Central memory CD8-positive, alpha-beta T cell (primary cell): ENCODE data around the gene CSRNP3.

Experiments
- ATAC-seq: fragments of 150-1000 bp; cut with Tn5 transposase; replicated peaks from 2 replicates; pipeline ENCODE4 v1.10.0; 2022; ENCODE audit warnings: mild to moderate bottlenecking, moderate FRiP score, moderate number of reproducible peaks; ENCODE audit not compliant: poor library complexity, severe bottlenecking; ENCODE audit errors: extremely low read depth
- DNase-seq, 2 donors: peaks; one replicate each; pipeline ENCODE4 v3.0.0; 2021; ENCODE audit warnings: low spot score in 2 of 2
- H3K27ac Mint-ChIP-seq: one replicate; pipeline ENCODE4 v1.8.0; 2022; ENCODE audit warnings: low read depth, mild to moderate bottlenecking, moderate library complexity, mixed read lengths
- H3K27me3 Mint-ChIP-seq: one replicate; pipeline ENCODE4 v1.8.0; 2022; ENCODE audit warnings: mixed read lengths
- H3K36me3 Mint-ChIP-seq: one replicate; pipeline ENCODE4 v1.8.0; 2022; ENCODE audit warnings: mild to moderate bottlenecking, moderate library complexity, mixed read lengths; ENCODE audit not compliant: insufficient read depth
- H3K4me1 Mint-ChIP-seq: one replicate; pipeline ENCODE4 v1.8.0; 2022; ENCODE audit warnings: mixed read lengths
- H3K4me3 Mint-ChIP-seq: one replicate; pipeline ENCODE4 v1.8.0; 2022; ENCODE audit warnings: mild to moderate bottlenecking, moderate library complexity, mixed read lengths
- H3K9me3 Mint-ChIP-seq: one replicate; pipeline ENCODE4 v1.8.0; 2022; ENCODE audit warnings: mixed read lengths

The CSRNP3 gene

DNA sequence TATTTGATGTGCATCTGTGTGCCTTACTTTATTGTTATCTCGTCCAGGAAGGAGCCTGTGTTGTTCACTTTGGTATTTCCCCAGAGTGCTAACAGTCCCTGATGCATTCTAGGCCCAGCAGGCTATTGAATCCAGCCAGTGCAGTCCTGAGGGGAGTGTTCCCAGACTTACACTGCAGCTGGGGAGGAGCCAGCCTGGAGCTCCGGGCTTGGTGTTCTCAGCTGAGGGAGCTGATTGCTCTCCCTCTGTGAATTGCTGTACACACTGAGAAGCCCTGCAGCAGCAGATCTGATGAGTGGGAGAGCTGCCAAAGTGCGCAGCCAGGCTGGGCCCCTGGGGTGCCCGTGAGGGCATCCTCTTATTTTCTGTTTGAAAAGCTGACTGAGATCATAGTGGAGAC lies 165.4 kb downstream of the CSRNP3 start:
- H3K4me3 Mint-ChIP-seq, result no peak overlapping the region
- H3K27me3 Mint-ChIP-seq, result peaks cover 20% of the 10 kb centered on the region
- no peaks in the 10 kb centered on the region for H3K9me3 Mint-ChIP-seq
- H3K4me1 Mint-ChIP-seq, result no peaks in the 10 kb centered on the region
- ATAC-seq, result no peak
- no peak for DNase-seq
- H3K36me3 Mint-ChIP-seq, result no peaks in the 10 kb centered on the region
- no peak overlapping the region for H3K27ac Mint-ChIP-seq

DNA sequence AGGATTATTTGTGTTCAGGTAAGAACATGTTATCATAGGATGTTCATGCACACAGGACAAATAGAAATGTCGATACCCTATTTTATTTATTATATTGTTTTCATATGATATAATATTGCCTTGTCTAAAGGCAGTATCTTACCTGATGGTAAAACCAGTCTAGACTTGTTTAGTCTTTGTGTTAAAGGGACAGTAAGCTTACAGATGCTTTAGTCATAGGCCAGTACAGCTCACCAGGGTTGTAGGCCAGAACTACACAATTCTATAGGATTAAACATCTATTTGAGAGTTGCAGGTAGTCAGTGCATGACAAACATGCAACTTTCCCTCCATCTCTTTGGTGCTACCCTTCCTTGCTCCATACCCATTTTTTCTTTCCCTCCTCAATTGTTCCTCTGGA lies 166.0 kb downstream of the CSRNP3 start:
- H3K4me1 Mint-ChIP-seq, result no peaks in the 10 kb centered on the region

DNA sequence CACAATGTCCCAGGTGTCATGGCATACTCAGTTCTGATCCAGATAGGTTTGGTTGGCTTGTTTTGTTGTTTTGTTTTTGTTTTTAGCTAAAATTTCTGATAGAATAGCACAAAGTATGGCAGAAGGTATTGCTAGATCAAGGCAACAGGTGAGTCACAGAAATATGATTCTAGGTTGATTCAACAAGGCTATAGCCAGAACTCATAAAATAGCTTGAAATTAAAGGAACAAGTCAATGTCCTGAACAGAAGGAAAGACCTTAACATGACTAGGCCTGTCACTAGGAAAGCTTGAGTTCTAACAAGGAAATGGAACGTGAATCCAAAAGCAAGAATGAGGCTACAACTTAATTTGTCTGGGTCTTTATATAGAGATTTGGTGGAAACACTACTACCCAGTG lies 167.5 kb downstream of the CSRNP3 start:
- ATAC-seq (no peak), DNase-seq (no peak)
- Mint-ChIP-seq H3K36me3 (no peaks in the 10 kb centered on the region), H3K4me3 (no peak overlapping the region), H3K4me1 (no peaks in the 10 kb centered on the region), H3K9me3 (no peaks in the 10 kb centered on the region), H3K27me3 (peaks cover 10% of the 10 kb centered on the region), H3K27ac (no peak overlapping the region)

More for the DNA sequence above, 166.0 kb downstream of the CSRNP3 start:
- DNase-seq (no peak), ATAC-seq (no peak)
- no peaks in the 10 kb centered on the region for H3K36me3 Mint-ChIP-seq
- H3K27me3 Mint-ChIP-seq, result peaks cover 13% of the 10 kb centered on the region
- no peak overlapping the region for H3K27ac Mint-ChIP-seq
- H3K4me3 Mint-ChIP-seq, result no peak overlapping the region
- no peaks in the 10 kb centered on the region for H3K9me3 Mint-ChIP-seq

DNA sequence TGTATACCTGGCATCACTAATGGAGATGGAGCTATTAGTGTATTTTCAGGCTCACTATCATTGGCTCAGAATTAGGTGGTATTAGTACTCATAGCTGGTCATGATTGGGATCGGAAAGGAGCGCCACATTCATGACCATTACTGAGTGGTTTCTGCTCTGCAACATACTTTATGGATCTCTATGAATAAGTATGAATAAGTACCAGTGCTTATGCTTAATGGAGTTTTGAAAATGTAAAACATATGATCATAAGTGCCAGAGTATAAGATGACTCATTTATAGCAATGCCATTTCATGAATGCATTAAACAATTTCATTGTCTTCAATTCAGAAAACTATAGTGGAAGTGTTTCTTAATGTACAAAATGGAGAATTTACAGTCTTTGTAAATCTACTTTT lies 167.9 kb downstream of the CSRNP3 start:
- H3K9me3 Mint-ChIP-seq, result no peaks in the 10 kb centered on the region
- DNase-seq (no peak), ATAC-seq (no peak)
- H3K4me1 Mint-ChIP-seq, result no peaks in the 10 kb centered on the region
- H3K36me3 Mint-ChIP-seq, result no peaks in the 10 kb centered on the region
- H3K4me3 Mint-ChIP-seq, result no peak overlapping the region
- H3K27me3 Mint-ChIP-seq, result peaks cover 10% of the 10 kb centered on the region
- H3K27ac Mint-ChIP-seq, result no peak overlapping the region

DNA sequence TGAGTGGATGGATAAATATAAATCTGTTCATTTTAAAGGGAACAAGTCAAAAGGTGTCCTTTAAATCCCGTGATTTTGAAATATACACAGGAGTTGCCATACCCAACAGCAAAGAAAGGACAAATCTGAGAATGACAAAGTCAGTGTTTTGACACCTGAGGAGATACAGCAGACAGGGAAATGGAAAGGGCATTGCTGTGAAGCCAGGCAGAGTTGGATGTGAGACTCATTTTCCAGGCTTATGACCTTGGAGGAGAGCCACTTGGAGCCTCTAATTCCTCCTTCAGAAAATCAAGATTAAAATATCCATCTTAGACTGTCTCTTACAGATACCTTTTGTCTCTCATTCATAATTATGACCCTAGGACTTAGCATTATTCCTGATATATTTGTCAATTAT lies 170.0 kb downstream of the CSRNP3 start:
- Mint-ChIP-seq H3K27ac (no peak overlapping the region), H3K9me3 (no peaks in the 10 kb centered on the region), H3K4me1 (no peaks in the 10 kb centered on the region), H3K36me3 (no peaks in the 10 kb centered on the region), H3K4me3 (no peak overlapping the region), H3K27me3 (peaks cover 22% of the 10 kb centered on the region)
- ATAC-seq (no peak), DNase-seq (no peak)

DNA sequence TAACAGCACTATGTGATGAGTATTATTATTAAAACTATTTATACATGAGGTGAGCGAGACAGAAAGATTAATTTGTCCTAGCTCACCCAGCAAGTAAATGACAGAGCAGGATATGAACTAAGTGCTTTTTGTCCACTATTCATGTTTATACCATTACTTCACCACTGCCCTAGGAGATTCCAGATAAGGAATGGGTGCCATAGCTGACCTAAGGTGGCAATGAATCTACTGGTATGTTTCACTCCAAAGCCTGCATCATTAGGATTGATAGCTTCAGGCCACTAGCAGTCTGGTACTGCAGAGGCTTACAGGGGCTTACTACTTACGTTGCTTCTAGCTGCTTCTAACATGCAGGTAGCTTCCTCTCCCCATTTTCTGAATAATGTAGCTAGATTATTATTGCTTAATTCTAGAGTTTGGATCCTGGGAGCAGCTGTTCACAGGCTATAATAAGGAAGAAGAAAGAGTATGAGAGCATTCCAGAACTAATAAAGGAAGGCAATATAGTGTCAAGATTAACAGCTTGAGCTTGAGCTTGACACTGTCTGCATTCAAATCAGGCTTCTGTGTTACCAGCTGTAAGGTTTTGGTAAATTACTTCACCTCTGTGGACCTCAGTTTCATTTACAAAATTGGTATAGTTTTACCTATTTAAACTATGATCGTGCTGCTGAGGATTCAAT lies 170.9 kb downstream of the CSRNP3 start:
- H3K4me1 Mint-ChIP-seq, result no peaks in the 10 kb centered on the region
- H3K4me3 Mint-ChIP-seq, result no peak overlapping the region
- no peaks in the 10 kb centered on the region for H3K36me3 Mint-ChIP-seq
- peaks cover 22% of the 10 kb centered on the region for H3K27me3 Mint-ChIP-seq
- no peaks in the 10 kb centered on the region for H3K9me3 Mint-ChIP-seq
- ATAC-seq (no peak), DNase-seq (no peak)
- H3K27ac Mint-ChIP-seq, result no peak overlapping the region

DNA sequence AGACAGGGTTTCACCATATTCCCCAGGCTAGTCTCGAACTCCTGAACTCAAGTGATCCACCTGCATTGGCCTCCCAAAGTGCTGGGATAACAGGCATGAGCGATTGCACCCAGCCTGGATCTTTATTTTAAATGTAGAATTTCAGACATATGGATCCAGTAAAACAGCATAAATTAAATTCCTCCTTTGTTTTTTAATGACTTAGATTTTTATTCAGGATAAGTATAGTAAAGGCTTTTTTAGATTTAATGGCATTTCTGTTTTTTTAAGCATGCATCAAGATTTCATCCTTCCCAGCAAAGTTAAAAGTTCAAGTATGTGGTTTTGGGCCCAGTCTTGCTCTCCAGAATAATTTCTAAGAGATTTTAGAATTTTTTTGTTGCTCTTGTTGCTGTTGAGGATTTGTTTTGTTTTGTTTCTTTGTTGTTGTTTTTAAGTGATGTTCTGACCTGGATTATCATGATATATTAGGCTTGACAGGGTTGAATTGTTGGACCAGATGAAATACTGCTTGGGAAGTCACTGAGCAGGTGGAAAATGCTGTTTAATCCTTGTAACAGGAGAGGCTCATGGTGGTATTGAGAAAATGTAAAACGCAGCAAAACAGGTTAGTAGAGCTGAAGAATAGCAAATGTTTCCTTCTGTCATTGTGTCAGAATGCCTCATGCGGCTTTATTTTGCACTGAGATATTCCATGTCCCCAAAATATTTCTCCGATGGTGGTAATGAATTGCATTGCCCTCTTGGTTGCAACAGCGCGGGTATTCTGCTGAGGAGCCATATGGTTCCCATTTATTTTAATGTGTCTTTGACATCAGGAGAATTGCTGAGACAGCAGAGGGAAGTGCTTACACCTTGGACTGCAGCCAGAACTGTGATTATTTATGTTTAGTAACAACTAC lies 176.7 kb downstream of the CSRNP3 start:
- Mint-ChIP-seq H3K27ac (no peak overlapping the region), H3K4me3 (no peak overlapping the region), H3K27me3 (peaks cover 36% of the 10 kb centered on the region), H3K36me3 (no peaks in the 10 kb centered on the region), H3K4me1 (no peaks in the 10 kb centered on the region), H3K9me3 (no peaks in the 10 kb centered on the region)
- no peak for ATAC-seq
- DNase-seq, result no peak

DNA sequence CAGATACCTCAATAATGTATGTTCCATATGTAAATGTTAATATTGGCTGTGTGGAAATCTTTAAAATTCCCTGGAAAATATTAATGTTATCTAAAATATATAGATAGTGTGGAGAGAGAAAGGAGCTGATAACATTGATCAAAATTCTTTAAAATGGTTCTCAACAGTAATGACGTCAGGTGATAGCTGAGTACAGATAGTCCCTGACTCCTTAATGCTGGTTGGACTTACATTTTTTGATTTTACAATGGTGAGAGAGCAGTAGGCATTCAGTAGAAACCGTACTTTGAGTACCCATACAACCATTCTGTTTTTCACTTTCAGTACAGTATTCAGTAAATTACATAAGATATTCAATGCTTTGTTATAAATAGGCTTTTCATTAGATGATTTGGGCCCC lies 177.9 kb downstream of the CSRNP3 start:
- no peak overlapping the region for H3K27ac Mint-ChIP-seq
- H3K27me3 Mint-ChIP-seq, result peaks cover 36% of the 10 kb centered on the region
- DNase-seq (no peak), ATAC-seq (no peak)
- no peaks in the 10 kb centered on the region for H3K4me1 Mint-ChIP-seq
- no peak overlapping the region for H3K4me3 Mint-ChIP-seq
- no peaks in the 10 kb centered on the region for H3K9me3 Mint-ChIP-seq
- H3K36me3 Mint-ChIP-seq, result no peaks in the 10 kb centered on the region

DNA sequence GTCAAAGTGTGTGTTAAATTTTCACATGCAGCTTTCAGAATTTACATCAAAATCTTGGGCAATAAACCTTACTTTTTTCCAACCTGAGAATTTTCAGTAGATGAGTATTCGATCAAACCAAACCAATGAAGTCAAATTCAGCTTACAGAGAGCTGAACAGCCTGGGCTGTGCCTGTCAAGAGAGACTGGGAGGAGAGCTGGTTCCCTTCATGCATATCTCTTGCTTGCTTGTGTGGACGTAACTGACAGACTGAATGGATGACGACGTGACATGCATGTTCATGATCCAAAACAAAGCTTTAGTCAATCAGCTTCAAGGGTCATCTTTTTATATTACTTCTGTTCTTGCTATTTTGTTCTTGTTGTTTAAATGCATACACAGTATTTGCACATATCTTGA lies 179.3 kb downstream of the CSRNP3 start:
- H3K27me3 Mint-ChIP-seq, result peaks cover 24% of the 10 kb centered on the region
- no peaks in the 10 kb centered on the region for H3K9me3 Mint-ChIP-seq
- DNase-seq (no peak), ATAC-seq (no peak)
- H3K4me3 Mint-ChIP-seq, result no peak overlapping the region
- H3K36me3 Mint-ChIP-seq, result no peaks in the 10 kb centered on the region
- no peaks in the 10 kb centered on the region for H3K4me1 Mint-ChIP-seq
- H3K27ac Mint-ChIP-seq, result no peak overlapping the region

DNA sequence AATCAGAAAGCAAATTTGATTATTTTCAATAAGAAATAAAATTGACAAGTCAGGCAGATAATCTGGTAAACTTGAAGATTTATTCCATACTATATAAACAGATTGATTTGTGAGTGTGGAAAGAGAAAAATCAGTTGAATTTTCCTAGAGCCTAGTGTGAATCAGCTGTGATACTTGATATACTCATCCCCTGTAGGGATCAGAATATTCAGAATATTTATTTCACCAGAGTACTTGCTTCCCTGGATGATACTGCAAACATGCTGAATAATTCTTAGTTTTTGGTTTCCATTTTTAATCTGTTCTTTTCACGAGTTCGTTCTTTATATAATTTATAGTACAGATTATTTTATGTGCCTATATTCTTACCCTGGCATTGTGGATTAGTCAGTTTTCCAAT lies 181.7 kb downstream of the CSRNP3 start:
- Mint-ChIP-seq H3K36me3 (no peaks in the 10 kb centered on the region), H3K9me3 (no peaks in the 10 kb centered on the region), H3K27ac (no peak overlapping the region), H3K4me1 (no peaks in the 10 kb centered on the region), H3K4me3 (no peak overlapping the region), H3K27me3 (peaks cover 36% of the 10 kb centered on the region)
- ATAC-seq (no peak), DNase-seq (no peak)

DNA sequence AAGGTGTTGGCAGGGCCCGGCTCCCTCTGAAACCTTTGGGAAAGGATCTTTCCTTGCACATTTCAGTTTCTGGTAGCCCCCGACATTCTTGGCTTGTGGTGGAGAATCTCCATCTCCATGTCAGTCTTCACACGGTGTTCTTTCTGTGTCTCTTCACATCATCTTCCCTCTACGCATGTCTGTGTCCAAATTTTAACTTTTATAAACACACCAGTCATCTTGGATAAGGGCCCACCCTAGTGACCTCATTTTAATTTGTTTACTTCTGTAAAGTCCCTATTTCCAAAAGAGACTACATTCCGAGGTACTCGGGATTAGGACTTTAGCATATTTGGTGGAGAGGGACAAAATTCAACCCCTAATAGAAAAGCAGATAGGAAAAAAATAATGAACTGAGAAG lies 186.2 kb downstream of the CSRNP3 start:
- H3K4me3 Mint-ChIP-seq, result no peak overlapping the region
- ATAC-seq, result no peak

DNA sequence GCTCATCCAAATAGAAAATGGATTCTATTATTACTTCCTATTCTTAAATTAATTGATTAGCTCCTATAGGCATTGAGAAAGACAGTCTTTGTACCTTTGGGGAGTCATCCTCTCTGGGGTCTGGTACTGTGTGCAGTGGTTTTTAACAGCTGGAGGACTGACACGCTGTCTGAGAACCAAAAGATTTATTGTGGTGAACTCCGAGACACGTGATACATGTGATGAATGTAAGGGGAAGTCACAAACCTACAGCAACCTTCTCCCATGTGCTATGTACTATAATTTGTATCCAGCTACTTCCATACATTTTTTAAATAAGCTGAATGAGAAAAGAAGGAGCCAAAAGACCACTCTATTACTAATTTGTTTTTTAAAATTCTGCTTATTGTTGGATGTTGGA lies 190.9 kb downstream of the CSRNP3 start:
- Mint-ChIP-seq H3K4me3 (no peak overlapping the region), H3K36me3 (no peaks in the 10 kb centered on the region), H3K9me3 (peaks cover under 1% of the 10 kb centered on the region), H3K27ac (no peak overlapping the region), H3K27me3 (peaks cover 62% of the 10 kb centered on the region), H3K4me1 (no peaks in the 10 kb centered on the region)
- ATAC-seq (no peak), DNase-seq (no peak)

More for the DNA sequence above, 186.2 kb downstream of the CSRNP3 start:
- Mint-ChIP-seq H3K27ac (no peak overlapping the region), H3K27me3 (peaks cover 46% of the 10 kb centered on the region), H3K4me1 (no peaks in the 10 kb centered on the region), H3K36me3 (no peaks in the 10 kb centered on the region), H3K9me3 (no peaks in the 10 kb centered on the region)
- no peak for DNase-seq

DNA sequence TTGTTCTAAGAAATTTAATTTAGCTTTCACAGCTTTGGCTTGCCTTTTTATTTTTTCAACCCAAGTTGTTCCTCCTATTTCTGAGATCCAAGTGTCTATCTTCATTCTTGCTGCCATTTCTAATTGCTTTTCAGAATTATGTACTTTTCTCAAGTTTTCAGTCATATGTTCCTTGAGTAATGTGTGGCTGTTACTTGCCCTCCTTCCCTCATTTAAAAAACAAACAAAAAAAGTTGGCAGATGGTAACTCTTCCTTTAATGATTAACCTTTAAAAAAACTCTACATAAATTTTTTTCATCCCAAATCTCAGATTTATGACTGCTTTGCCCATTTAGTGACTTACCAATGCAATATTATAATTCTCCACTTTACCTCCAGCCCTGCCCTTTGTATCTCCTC lies 193.2 kb downstream of the CSRNP3 start:
- Mint-ChIP-seq H3K27ac (no peak overlapping the region), H3K4me3 (no peak overlapping the region), H3K36me3 (no peaks in the 10 kb centered on the region)

More for the DNA sequence above, 193.2 kb downstream of the CSRNP3 start:
- Mint-ChIP-seq H3K4me1 (no peaks in the 10 kb centered on the region), H3K27me3 (peaks cover 49% of the 10 kb centered on the region), H3K9me3 (peaks cover 15% of the 10 kb centered on the region)
- ATAC-seq (no peak), DNase-seq (no peak)
